CD4-positive, alpha-beta T cell treated with Interleukin-12 subunit alpha and Interleukin-12 subunit beta, for 1 hour (primary cell): ENCODE data around the gene RAB5IF.
"Not testable (repeated sequence)": the region's sequence is repeated elsewhere in the genome, so short reads cannot be mapped to it uniquely, and the experiment has no call there.

Experiments
- DNase-seq: peaks from one replicate; pipeline ENCODE4 v3.0.0-alpha.2; 2020

Gene RAB5IF

GRCh38 chr20:36587388-36588070 lies 18.1 kb upstream of the RAB5IF start:
- no peak for DNase-seq

- DNase-seq, result no peak
Measured at GRCh38 chr20:36591281-36591680, 14.3 kb upstream of the RAB5IF start.

GRCh38 chr20:36591854-36592641 lies 13.5 kb upstream of the RAB5IF start:
- DNase-seq, result peak; percentile 75

- DNase-seq, result no peak
Measured at GRCh38 chr20:36593347-36593929, 12.1 kb upstream of the RAB5IF start.

- no peak for DNase-seq
Measured at GRCh38 chr20:36599912-36600345, 5.7 kb upstream of the RAB5IF start.

- DNase-seq, result no peak
Measured at GRCh38 chr20:36601540-36601939, 4.0 kb upstream of the RAB5IF start.

- peak; percentile 67 for DNase-seq
Measured at GRCh38 chr20:36604952-36605398, 604 bp upstream of the RAB5IF start.

GRCh38 chr20:36606158-36607066 lies 833 bp downstream of the RAB5IF start:
- DNase-seq, result peak; percentile 24

- DNase-seq, result no peak
Measured at GRCh38 chr20:36607586-36608387, 2.2 kb downstream of the RAB5IF start.

GRCh38 chr20:36608388-36608728 lies 2.8 kb downstream of the RAB5IF start:
- DNase-seq, result not testable (repeated sequence)

GRCh38 chr20:36611625-36612024 lies 6.0 kb downstream of the RAB5IF start:
- no peak for DNase-seq

- no peak for DNase-seq
Measured at GRCh38 chr20:36613974-36614373, 8.4 kb downstream of the RAB5IF start.

GRCh38 chr20:36614781-36615557 lies 9.4 kb downstream of the RAB5IF start:
- DNase-seq, result no peak

GRCh38 chr20:36620917-36621316 lies 15.3 kb downstream of the RAB5IF start:
- DNase-seq, result no peak

GRCh38 chr20:36623444-36623843 lies 17.9 kb downstream of the RAB5IF start:
- no peak for DNase-seq

GRCh38 chr20:36624068-36624943 lies 18.7 kb downstream of the RAB5IF start:
- DNase-seq, result no peak

- no peak for DNase-seq
Measured at GRCh38 chr20:36624944-36625324, 19.4 kb downstream of the RAB5IF start.

- peak; percentile 57 for DNase-seq
Measured at GRCh38 chr20:36628076-36628475, 22.5 kb downstream of the RAB5IF start.

- DNase-seq, result peak; percentile 56
Measured at GRCh38 chr20:36629719-36630681, 24.4 kb downstream of the RAB5IF start.
